BLaER1 treated with 17β-estradiol and CSF1 and Interleukin-3, amounts not matched to agents 10 nM and 100 nM (cell line): ENCODE measurements around the gene NECAB3.

Source experiments
- H3K27ac ChIP-seq, 11 experiments: shearing (Covaris generic); formaldehyde crosslinking; 2 replicates each; pipeline ENCODE4 v1.8.1; 2022
- H3K27me3 ChIP-seq, 11 experiments: shearing (Covaris generic); formaldehyde crosslinking; 2 replicates each; pipeline ENCODE4 v1.8.1; 2022
- H3K36me3 ChIP-seq, 11 experiments: shearing (Covaris generic); formaldehyde crosslinking; 2 replicates each; pipeline ENCODE4 v1.8.1; 2022
- H3K4me1 ChIP-seq, 10 experiments: shearing (Covaris generic); formaldehyde crosslinking; 2 replicates each; pipeline ENCODE4 v1.8.1; 2022
- H3K4me2 ChIP-seq, 11 experiments: shearing (Covaris generic); formaldehyde crosslinking; 2 replicates each; pipeline ENCODE4 v1.8.1; 2022
- H3K4me3 ChIP-seq, 10 experiments: shearing (Covaris generic); formaldehyde crosslinking; 2 replicates each; pipeline ENCODE4 v1.8.1; 2022
- H3K9ac ChIP-seq, 11 experiments: shearing (Covaris generic); formaldehyde crosslinking; 2 replicates each; pipeline ENCODE4 v1.8.1; 2022
- H3K9me3 ChIP-seq, 11 experiments: shearing (Covaris generic); formaldehyde crosslinking; replicated peaks in 1 of 11; 2 replicates each; pipeline ENCODE4 v1.8.1; 2022
- H4K20me1 ChIP-seq, 11 experiments: shearing (Covaris generic); formaldehyde crosslinking; 2 replicates each; pipeline ENCODE4 v1.8.1; 2022
- Cebpa-rat ChIP-seq, 11 experiments: shearing (Covaris generic); IDR thresholded peaks; 2 replicates each; pipeline ENCODE4 v1.8.1; 2022

The NECAB3 gene

GRCh38 chr20:33629533-33629932 is 44.7 kb downstream of the NECAB3 start:
- no peak for TF ChIP-seq Cebpa-rat (IDR thresholded peaks at IDR 0.05)

GRCh38 chr20:33627577-33628216 is 46.5 kb downstream of the NECAB3 start:
- no peak overlapping the region for H3K27ac ChIP-seq
- no peak for TF ChIP-seq Cebpa-rat (IDR thresholded peaks at IDR 0.05)
- no peak overlapping the region for H3K9ac ChIP-seq
- H3K4me1 ChIP-seq, result no peaks in the 10 kb centered on the region
- no peak overlapping the region for H3K4me2 ChIP-seq
- 0 out of 22 replicates have a peak, but pooled peaks cover 0 to 7% (median 0%) of the 10 kb centered on the region in 11 experiments for H4K20me1 ChIP-seq
- no peak overlapping the region for H3K4me3 ChIP-seq
- peaks cover 88 to 100% (median 97%) of the 10 kb centered on the region in 11 experiments for H3K36me3 ChIP-seq
- no peaks in the 10 kb centered on the region for H3K9me3 ChIP-seq
- H3K27me3 ChIP-seq, result no peaks in the 10 kb centered on the region

More at GRCh38 chr20:33629533-33629932, 44.7 kb downstream of the NECAB3 start:
- Histone ChIP-seq H3K4me2 (no peak overlapping the region), H3K36me3 (peaks cover 84 to 100% (median 93%) of the 10 kb centered on the region in 11 experiments), H4K20me1 (0 out of 22 replicates have a peak, but pooled peaks cover 0 to 7% (median 0%) of the 10 kb centered on the region in 11 experiments), H3K27ac (no peak overlapping the region), H3K4me3 (no peak overlapping the region), H3K9me3 (no peaks in the 10 kb centered on the region), H3K27me3 (no peaks in the 10 kb centered on the region), H3K9ac (no peak overlapping the region), H3K4me1 (no peaks in the 10 kb centered on the region)

GRCh38 chr20:33626190-33626589 is 48.0 kb downstream of the NECAB3 start:
- peaks cover 75 to 100% (median 83%) of the 10 kb centered on the region in 11 experiments for H3K36me3 ChIP-seq
- H3K4me3 ChIP-seq, result no peak overlapping the region
- 0 out of 20 replicates have a peak, but pooled peaks cover 0 to 7% (median 0%) of the 10 kb centered on the region in 10 experiments for H3K4me1 ChIP-seq
- TF ChIP-seq Cebpa-rat (IDR thresholded peaks at IDR 0.05), result no peak
- H4K20me1 ChIP-seq, result peaks cover 0 to 7% (median 0%) of the 10 kb centered on the region in 11 experiments; a peak in 1 of 22 replicates
- no peaks in the 10 kb centered on the region for H3K27me3 ChIP-seq
- H3K9me3 ChIP-seq, result no peaks in the 10 kb centered on the region
- no peak overlapping the region for H3K4me2 ChIP-seq
- no peak overlapping the region for H3K9ac ChIP-seq
- no peak overlapping the region for H3K27ac ChIP-seq

- H3K4me3 ChIP-seq, result no peak overlapping the region
- no peak overlapping the region for H3K9ac ChIP-seq
- no peaks in the 10 kb centered on the region for H3K27me3 ChIP-seq
- H3K27ac ChIP-seq, result no peak overlapping the region
- H3K36me3 ChIP-seq, result peaks cover 61 to 100% (median 79%) of the 10 kb centered on the region in 11 experiments
- TF ChIP-seq Cebpa-rat (IDR thresholded peaks at IDR 0.05), result no peak
- H4K20me1 ChIP-seq, result peaks cover 0 to 4% (median 0%) of the 10 kb centered on the region in 11 experiments; a peak in 1 of 22 replicates
- H3K9me3 ChIP-seq, result no peaks in the 10 kb centered on the region
- H3K4me2 ChIP-seq, result no peak overlapping the region
- H3K4me1 ChIP-seq, result 0 out of 20 replicates have a peak, but pooled peaks cover 0 to 7% (median 0%) of the 10 kb centered on the region in 10 experiments
These were observed 49.8 kb downstream of the NECAB3 start for GRCh38 chr20:33624399-33624798.

GRCh38 chr20:33622705-33623365 is 51.4 kb downstream of the NECAB3 start:
- peaks cover 45 to 99% (median 74%) of the 10 kb centered on the region in 11 experiments for H3K36me3 ChIP-seq
- no peaks in the 10 kb centered on the region for H3K9me3 ChIP-seq
- no peak overlapping the region for H3K4me3 ChIP-seq
- 0 out of 20 replicates have a peak, but pooled peaks cover 0 to 7% (median 0%) of the 10 kb centered on the region in 10 experiments for H3K4me1 ChIP-seq
- TF ChIP-seq Cebpa-rat (IDR thresholded peaks at IDR 0.05), result no peak
- H3K27ac ChIP-seq, result no peak overlapping the region
- H3K27me3 ChIP-seq, result no peaks in the 10 kb centered on the region
- no peak overlapping the region for H3K9ac ChIP-seq
- peaks cover 0 to 5% (median 0%) of the 10 kb centered on the region in 11 experiments; a peak in 1 of 22 replicates for H4K20me1 ChIP-seq
- no peak overlapping the region for H3K4me2 ChIP-seq

- 0 out of 20 replicates have a peak, but pooled peaks cover 0 to 7% (median 0%) of the 10 kb centered on the region in 10 experiments for H3K4me1 ChIP-seq
- no peak for TF ChIP-seq Cebpa-rat (IDR thresholded peaks at IDR 0.05)
- no peak overlapping the region for H3K4me2 ChIP-seq
- peaks cover 36 to 99% (median 68%) of the 10 kb centered on the region in 11 experiments for H3K36me3 ChIP-seq
- peaks cover 0 to 5% (median 0%) of the 10 kb centered on the region in 11 experiments; a peak in 1 of 22 replicates for H4K20me1 ChIP-seq
- H3K9me3 ChIP-seq, result no peaks in the 10 kb centered on the region
- H3K4me3 ChIP-seq, result no peak overlapping the region
- no peak overlapping the region for H3K27ac ChIP-seq
- H3K9ac ChIP-seq, result no peak overlapping the region
- no peaks in the 10 kb centered on the region for H3K27me3 ChIP-seq
These were observed 52.4 kb downstream of the NECAB3 start for GRCh38 chr20:33621717-33622400.

- H4K20me1 ChIP-seq, result no peaks in the 10 kb centered on the region
- TF ChIP-seq Cebpa-rat (IDR thresholded peaks at IDR 0.05), result no peak
- H3K4me1 ChIP-seq, result peaks cover 0 to 5% (median 0%) of the 10 kb centered on the region in 10 experiments; a peak in 2 of 20 replicates
- no peak overlapping the region for H3K4me3 ChIP-seq
- H3K27me3 ChIP-seq, result no peaks in the 10 kb centered on the region
- no peak overlapping the region for H3K4me2 ChIP-seq
- no peak overlapping the region for H3K27ac ChIP-seq
- no peaks in the 10 kb centered on the region for H3K9me3 ChIP-seq
- no peak overlapping the region for H3K9ac ChIP-seq
- peaks cover 66 to 96% (median 85%) of the 10 kb centered on the region in 11 experiments for H3K36me3 ChIP-seq
These were observed 62.2 kb downstream of the NECAB3 start for GRCh38 chr20:33612001-33612400.

- Histone ChIP-seq H3K27ac (no peak overlapping the region), H3K4me3 (no peak overlapping the region), H3K36me3 (peaks cover 59 to 95% (median 85%) of the 10 kb centered on the region in 11 experiments)
These were observed 63.1 kb downstream of the NECAB3 start for GRCh38 chr20:33611106-33611505.

GRCh38 chr20:33609504-33609903 is 64.7 kb downstream of the NECAB3 start:
- peaks cover 54 to 84% (median 69%) of the 10 kb centered on the region in 11 experiments for H3K36me3 ChIP-seq
- H3K4me1 ChIP-seq, result peaks cover 0 to 5% (median 0%) of the 10 kb centered on the region in 10 experiments; a peak in 2 of 20 replicates
- no peak for TF ChIP-seq Cebpa-rat (IDR thresholded peaks at IDR 0.05)
- H3K27me3 ChIP-seq, result no peaks in the 10 kb centered on the region
- H4K20me1 ChIP-seq, result peaks cover 0 to 4% (median 0%) of the 10 kb centered on the region in 11 experiments; a peak in 1 of 22 replicates
- no peak overlapping the region for H3K9ac ChIP-seq
- H3K4me2 ChIP-seq, result no peak overlapping the region
- H3K27ac ChIP-seq, result no peak overlapping the region
- no peaks in the 10 kb centered on the region for H3K9me3 ChIP-seq
- no peak overlapping the region for H3K4me3 ChIP-seq

More at GRCh38 chr20:33611106-33611505, 63.1 kb downstream of the NECAB3 start:
- H4K20me1 ChIP-seq, result peaks cover 0 to 3% (median 0%) of the 10 kb centered on the region in 11 experiments; a peak in 1 of 22 replicates
- H3K9ac ChIP-seq, result no peak overlapping the region
- peaks cover 0 to 5% (median 0%) of the 10 kb centered on the region in 10 experiments; a peak in 2 of 20 replicates for H3K4me1 ChIP-seq
- no peak for TF ChIP-seq Cebpa-rat (IDR thresholded peaks at IDR 0.05)
- H3K4me2 ChIP-seq, result no peak overlapping the region
- no peaks in the 10 kb centered on the region for H3K9me3 ChIP-seq
- no peaks in the 10 kb centered on the region for H3K27me3 ChIP-seq
